PC-3 (cell line): ENCODE measurements around the gene AP4B1. TPM values are rescaled to one million over a fixed set of nuclear protein-coding genes. Genes with fewer than 3 reads are reported as not detected.

Experiments
- ATAC-seq: fragments of 200-7000 bp; cut with Tn5 transposase; 2 replicates; pipeline ENCODE4 v1.9.1; 2020; ENCODE audit warnings: mild to moderate bottlenecking, moderate library complexity
- BruUV-seq: library from RNA; stranded (reverse); fragments of 400-500 nt; replicated peaks from 2 replicates; lab custom pipeline; 2021; lab: Mats Ljungman, UMichigan
- CTCF ChIA-PET: fragments of 300-600 bp; sonication (Branson Sonifier 250); formaldehyde crosslinking; loops from one replicate; lab custom pipeline; 2022; ENCODE audit warnings: antibody characterized with exemption; lab: Charles Lee
- POLR2A ChIA-PET: fragments of 300-600 bp; sonication (Branson Sonifier 250); formaldehyde crosslinking; loops from one replicate; lab custom pipeline; 2022; ENCODE audit warnings: antibody characterized with exemption; ENCODE audit not compliant: unreplicated experiment; lab: Charles Lee
- DNase-seq: peaks from one replicate; pipeline ENCODE4 v3.0.0-alpha.2; 2015
- H2AFZ ChIP-seq: fragments of 300-600 bp; sonication (generic); 2 replicates; pipeline ENCODE4 v1.6.0; 2016; ENCODE audit warnings: antibody characterized with exemption, low read length
- H3F3A ChIP-seq: fragments of 300-600 bp; sonication (generic); one replicate; pipeline ENCODE4 v1.6.0; 2017; ENCODE audit warnings: antibody characterized with exemption, low read length, control low read depth, mild to moderate bottlenecking; ENCODE audit not compliant: unreplicated experiment
- H3K27ac ChIP-seq: fragments of 300-600 bp; sonication (generic); 2 replicates; pipeline ENCODE4 v1.5.1; 2016; ENCODE audit warnings: mild to moderate bottlenecking, low read length
- H3K27me3 ChIP-seq: fragments of 300-600 bp; sonication (generic); 2 replicates; pipeline ENCODE4 v1.6.1; 2016; ENCODE audit warnings: low read length, mixed read lengths
- H3K36me3 ChIP-seq: fragments of 300-600 bp; sonication (generic); 2 replicates; pipeline ENCODE4 v1.6.1; 2016; ENCODE audit warnings: low read depth, mixed run types, low read length, mixed read lengths
- H3K4me1 ChIP-seq: fragments of 300-600 bp; sonication (generic); 2 replicates; pipeline ENCODE4 v1.5.1; 2016; ENCODE audit warnings: low read length; ENCODE audit not compliant: insufficient read depth
- H3K4me2 ChIP-seq: fragments of 300-600 bp; sonication (generic); 2 replicates; pipeline ENCODE4 v1.6.0; 2016; ENCODE audit warnings: low read length
- H3K4me3 ChIP-seq: fragments of 300-600 bp; sonication (generic); 2 replicates; pipeline ENCODE4 v1.5.1; 2016; ENCODE audit warnings: mild to moderate bottlenecking, low read length, mixed read lengths
- H3K79me2 ChIP-seq: fragments of 300-600 bp; sonication (generic); 2 replicates; pipeline ENCODE4 v1.6.1; 2017; ENCODE audit warnings: low read length, mixed read lengths
- H3K9ac ChIP-seq: fragments of 300-600 bp; sonication (generic); 2 replicates; pipeline ENCODE4 v1.6.0; 2016; ENCODE audit warnings: mild to moderate bottlenecking, low read length
- H3K9me2 ChIP-seq: fragments of 300-600 bp; sonication (generic); replicated peaks from 2 replicates; pipeline ENCODE4 v1.6.1; 2016; ENCODE audit warnings: mixed run types, low read length, mixed read lengths
- H3K9me3 ChIP-seq: fragments of 300-600 bp; sonication (generic); 2 replicates; pipeline ENCODE4 v1.6.1; 2016; ENCODE audit warnings: low read length, mixed read lengths
- H4K20me1 ChIP-seq: fragments of 300-600 bp; sonication (generic); 2 replicates; pipeline ENCODE4 v1.6.1; 2016; ENCODE audit warnings: low read length, mixed read lengths
- EZH2 ChIP-seq: fragments of 300-600 bp; sonication (generic); IDR thresholded peaks from one replicate; pipeline ENCODE4 v1.6.1; 2017; ENCODE audit warnings: antibody characterized with exemption, mild to moderate bottlenecking, low read length; ENCODE audit not compliant: unreplicated experiment
- EZH2phosphoT487 ChIP-seq: fragments of 300-600 bp; sonication (generic); IDR thresholded peaks from 2 replicates; pipeline ENCODE4 v1.6.1; 2018; ENCODE audit warnings: mild to moderate bottlenecking, antibody characterized with exemption, low read length, borderline replicate concordance
- intact Hi-C: fragments of 100-400 bp; cut with micrococcal nuclease; formaldehyde crosslinking; loops from 2 replicates; pipeline ENCODE4 v1.9.0; 2023
- total RNA-seq: library from RNA; depleted of rRNA; stranded (reverse); fragments of >200 nt; gene quantifications from 2 replicates; pipeline ENCODE4 v1.2.3, GENCODE V29; 2014
- TF ChIP-seq, protein P1 (sequence below): fragments of 300-600 bp; sonication (generic); conservative IDR thresholded peaks from 2 replicates; pipeline ENCODE4 v1.5.1; 2017; ENCODE audit warnings: antibody characterized with exemption, low read depth, mild to moderate bottlenecking, low read length

AP4B1 gene
- total RNA-seq, 1 experiment from 2014 or later = 15.5 TPM

GRCh38 chr1:113886417-113887401 lies 17.9 kb downstream of the AP4B1 start:
- Histone ChIP-seq H3K4me3 (no peak overlapping the region), H3K27ac (no peak overlapping the region), H3K9me2 (no peaks in the 10 kb centered on the region), H3K4me2 (no peak overlapping the region), H3K79me2 (no peaks in the 10 kb centered on the region), H3K36me3 (no peaks in the 10 kb centered on the region), H4K20me1 (no peaks in the 10 kb centered on the region), H3K9ac (no peak overlapping the region), H3K9me3 (no peaks in the 10 kb centered on the region), H3F3A (no peaks in the 10 kb centered on the region), H2AFZ (no peak overlapping the region), H3K4me1 (no peaks in the 10 kb centered on the region), H3K27me3 (no peaks in the 10 kb centered on the region)
- intact Hi-C loops = no loop called here
- ATAC-seq = no peak
- CTCF ChIA-PET = interaction anchor here (0.7 kb wide), 1 partner anchor 584 kb away, joined by 4 read pairs; no protein-coding TSS in a partner anchor
- POLR2A ChIA-PET = no interaction called here
- no TSS peak for BruUV-seq
- TF ChIP-seq, protein P1, sequence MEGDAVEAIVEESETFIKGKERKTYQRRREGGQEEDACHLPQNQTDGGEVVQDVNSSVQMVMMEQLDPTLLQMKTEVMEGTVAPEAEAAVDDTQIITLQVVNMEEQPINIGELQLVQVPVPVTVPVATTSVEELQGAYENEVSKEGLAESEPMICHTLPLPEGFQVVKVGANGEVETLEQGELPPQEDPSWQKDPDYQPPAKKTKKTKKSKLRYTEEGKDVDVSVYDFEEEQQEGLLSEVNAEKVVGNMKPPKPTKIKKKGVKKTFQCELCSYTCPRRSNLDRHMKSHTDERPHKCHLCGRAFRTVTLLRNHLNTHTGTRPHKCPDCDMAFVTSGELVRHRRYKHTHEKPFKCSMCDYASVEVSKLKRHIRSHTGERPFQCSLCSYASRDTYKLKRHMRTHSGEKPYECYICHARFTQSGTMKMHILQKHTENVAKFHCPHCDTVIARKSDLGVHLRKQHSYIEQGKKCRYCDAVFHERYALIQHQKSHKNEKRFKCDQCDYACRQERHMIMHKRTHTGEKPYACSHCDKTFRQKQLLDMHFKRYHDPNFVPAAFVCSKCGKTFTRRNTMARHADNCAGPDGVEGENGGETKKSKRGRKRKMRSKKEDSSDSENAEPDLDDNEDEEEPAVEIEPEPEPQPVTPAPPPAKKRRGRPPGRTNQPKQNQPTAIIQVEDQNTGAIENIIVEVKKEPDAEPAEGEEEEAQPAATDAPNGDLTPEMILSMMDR = no peak
- no peak for TF ChIP-seq EZH2phosphoT487
- no peak for TF ChIP-seq EZH2
- DNase-seq = no peak

GRCh38 chr1:113881661-113882060 lies 22.9 kb downstream of the AP4B1 start:
- no peaks in the 10 kb centered on the region for H3F3A ChIP-seq
- TF ChIP-seq, protein P1 = no peak
- TF ChIP-seq EZH2 = no peak
- no peak for TF ChIP-seq EZH2phosphoT487
- H3K4me3 ChIP-seq = no peak overlapping the region
- ATAC-seq (no peak), DNase-seq (no peak)
- intact Hi-C loops = no loop called here
- no TSS peak for BruUV-seq
- no peaks in the 10 kb centered on the region for H3K79me2 ChIP-seq
- H3K4me2 ChIP-seq = no peak overlapping the region
- no peak overlapping the region for H3K27ac ChIP-seq
- no peak overlapping the region for H2AFZ ChIP-seq
- no peaks in the 10 kb centered on the region for H3K9me2 ChIP-seq
- no peaks in the 10 kb centered on the region for H3K27me3 ChIP-seq
- H4K20me1 ChIP-seq = no peaks in the 10 kb centered on the region
- H3K9ac ChIP-seq = no peak overlapping the region
- CTCF ChIA-PET = no interaction called here
- POLR2A ChIA-PET = no interaction called here
- no peaks in the 10 kb centered on the region for H3K36me3 ChIP-seq
- H3K9me3 ChIP-seq = no peaks in the 10 kb centered on the region
- no peaks in the 10 kb centered on the region for H3K4me1 ChIP-seq

DNA sequence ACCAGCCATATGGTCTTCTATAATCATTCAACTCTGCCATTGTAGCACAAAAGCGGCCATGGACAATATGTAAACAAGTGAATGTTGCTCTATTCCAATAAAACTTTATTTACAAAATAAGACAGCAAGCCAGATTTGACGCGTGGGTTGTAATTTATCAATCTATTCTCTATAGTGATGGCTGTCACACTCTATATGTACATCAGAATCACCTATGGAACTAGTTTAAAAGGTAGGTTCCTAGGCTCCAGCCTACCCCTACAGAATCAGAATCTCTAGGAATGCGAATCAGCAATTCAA lies 24.9 kb downstream of the AP4B1 start:
- no peaks in the 10 kb centered on the region for H3K79me2 ChIP-seq
- CTCF ChIA-PET = no interaction called here

More for the DNA sequence above, 24.9 kb downstream of the AP4B1 start:
- no peak for TF ChIP-seq EZH2
- no peak for TF ChIP-seq EZH2phosphoT487
- TF ChIP-seq, protein P1 = no peak
- H2AFZ ChIP-seq = no peak overlapping the region
- no peak overlapping the region for H3K4me2 ChIP-seq
- no peaks in the 10 kb centered on the region for H3K27me3 ChIP-seq
- H3F3A ChIP-seq = no peaks in the 10 kb centered on the region
- no peak for DNase-seq
- H3K9me3 ChIP-seq = no peaks in the 10 kb centered on the region
- 0 out of 2 replicates have a peak, but pooled peaks cover 3% of the 10 kb centered on the region for H3K4me1 ChIP-seq
- no TSS peak for BruUV-seq
- no peaks in the 10 kb centered on the region for H4K20me1 ChIP-seq
- no peaks in the 10 kb centered on the region for H3K9me2 ChIP-seq
- intact Hi-C loops = no loop called here
- H3K36me3 ChIP-seq = no peaks in the 10 kb centered on the region
- H3K27ac ChIP-seq = no peak overlapping the region
- POLR2A ChIA-PET = interaction anchor here (0.6 kb wide), 2 partner anchors 126 to 424 kb away, joined by 3 to 5 read pairs; no protein-coding TSS in a partner anchor
- no peak overlapping the region for H3K9ac ChIP-seq
- no peak overlapping the region for H3K4me3 ChIP-seq
- ATAC-seq = no peak
